HEK293 (cell line): ENCODE results near the gene CCDC57.

Experiments
- CTCF ChIP-seq: fragments of 450-650 bp; formaldehyde crosslinking; IDR thresholded peaks from 2 replicates; pipeline ENCODE4 v1.5.1; 2016; ENCODE audit warnings: missing biosample characterization, missing genetic modification characterization
- KLF7 ChIP-seq: fragments of 450-650 bp; formaldehyde crosslinking; IDR thresholded peaks from 2 replicates; pipeline ENCODE4 v1.5.1; 2016; ENCODE audit warnings: missing biosample characterization, missing genetic modification characterization, borderline replicate concordance
- ZNF214 ChIP-seq: fragments of 450-650 bp; formaldehyde crosslinking; IDR thresholded peaks from 2 replicates; pipeline ENCODE4 v1.5.1; 2017; ENCODE audit warnings: missing biosample characterization, mild to moderate bottlenecking, missing genetic modification characterization, borderline replicate concordance
- ZNF544 ChIP-seq: fragments of 450-650 bp; formaldehyde crosslinking; IDR thresholded peaks from 2 replicates; pipeline ENCODE4 v1.5.0; 2017; ENCODE audit warnings: missing biosample characterization, missing genetic modification characterization

GRCh38 chr17:82128287-82128686 lies 84.4 kb downstream of the CCDC57 start:
- TF ChIP-seq ZNF544 (tag by site-specific recombination), result no peak
- TF ChIP-seq ZNF214 (tag by site-specific recombination), result no peak
- TF ChIP-seq CTCF (tag by site-specific recombination), result no peak
- no peak for TF ChIP-seq KLF7 (tag by site-specific recombination)
